ENCODE data around the gene RNF14. TPM values are rescaled to one million over a fixed set of nuclear protein-coding genes. Genes with fewer than 3 reads are reported as not detected.

Gene RNF14
- total and polyA plus RNA-seq, 8 donors: 39.8 to 54.6 (median 48.5) TPM

GRCh38 chr5:141933151-141933550 lies 35.8 kb upstream of the RNF14 start:
- Histone ChIP-seq H3K27me3 (no peaks in the 10 kb centered on the region), H3K4me1 (peaks cover 0 to 12% of the 10 kb centered on the region in 2 donors), H3K4me3 (no peak overlapping the region), H3K27ac (no peak overlapping the region), H3K9me3 (no peaks in the 10 kb centered on the region), H3K36me3 (peaks cover 0 to 100% of the 10 kb centered on the region in 2 donors)
- no peak for ATAC-seq
- no peak for DNase-seq
- no peak for TF ChIP-seq CTCF (IDR thresholded peaks at IDR 0.05)
- intact Hi-C loops (cut with DNase I): no loop called here

- ATAC-seq (no peak), DNase-seq (no peak)
- H3K4me1 ChIP-seq: peaks cover 0 to 1% of the 10 kb centered on the region in 2 donors
- H3K27ac ChIP-seq: no peak overlapping the region
- no peaks in the 10 kb centered on the region for H3K27me3 ChIP-seq
- TF ChIP-seq CTCF (IDR thresholded peaks at IDR 0.05): no peak
- peaks cover 0 to 100% of the 10 kb centered on the region in 2 donors for H3K36me3 ChIP-seq
- no peak overlapping the region for H3K4me3 ChIP-seq
- intact Hi-C loops (cut with DNase I): no loop called here
- no peaks in the 10 kb centered on the region for H3K9me3 ChIP-seq
Measured at GRCh38 chr5:141934099-141934844, 34.6 kb upstream of the RNF14 start.

- H3K36me3 ChIP-seq: peaks cover 0 to 100% of the 10 kb centered on the region in 2 donors
- no peaks in the 10 kb centered on the region for H3K27me3 ChIP-seq
- no peaks in the 10 kb centered on the region for H3K9me3 ChIP-seq
- intact Hi-C loops (cut with DNase I): no loop called here
- TF ChIP-seq CTCF (IDR thresholded peaks at IDR 0.05): no peak
- no peak overlapping the region for H3K4me3 ChIP-seq
- DNase-seq (no peak), ATAC-seq (no peak)
- no peak overlapping the region for H3K27ac ChIP-seq
- H3K4me1 ChIP-seq: peaks cover 0 to 4% of the 10 kb centered on the region in 2 donors
Measured at GRCh38 chr5:141935538-141935937, 33.4 kb upstream of the RNF14 start.

- ATAC-seq: peak; percentile 65
- no peak for DNase-seq
- Histone ChIP-seq H3K4me3 (no peak overlapping the region), H3K27me3 (no peaks in the 10 kb centered on the region), H3K9me3 (no peaks in the 10 kb centered on the region), H3K4me1 (peaks cover 4 to 39% of the 10 kb centered on the region in 2 donors), H3K27ac (peak overlapping the region; percentile 49 to 68), H3K36me3 (peaks cover 0 to 49% of the 10 kb centered on the region in 2 donors)
- intact Hi-C loops (cut with DNase I): no loop called here
- no peak for TF ChIP-seq CTCF (IDR thresholded peaks at IDR 0.05)
Measured at GRCh38 chr5:141940695-141941271, 28.1 kb upstream of the RNF14 start.

GRCh38 chr5:141941307-141941706 lies 27.6 kb upstream of the RNF14 start:
- Histone ChIP-seq H3K9me3 (no peaks in the 10 kb centered on the region), H3K27ac (peak overlapping the region; percentile 49 to 68), H3K4me3 (no peak overlapping the region), H3K36me3 (peaks cover 0 to 44% of the 10 kb centered on the region in 2 donors), H3K27me3 (no peaks in the 10 kb centered on the region), H3K4me1 (peaks cover 4 to 44% of the 10 kb centered on the region in 2 donors)
- intact Hi-C loops (cut with DNase I): no loop called here
- TF ChIP-seq CTCF (IDR thresholded peaks at IDR 0.05): no peak
- DNase-seq (no peak), ATAC-seq (peak; percentile 36)

Measured in left lung (tissue), 10 donors.